Skeletal muscle tissue (tissue), 4 donors: ENCODE measurements around the gene RNASE12. TPM values are rescaled to one million over a fixed set of nuclear protein-coding genes. Genes with fewer than 3 reads are reported as not detected.

Source experiments
- H3K27ac ChIP-seq: one replicate; pipeline ENCODE4 v1.7.0; 2013; ENCODE audit warnings: mild to moderate bottlenecking, low read depth, low read length, inconsistent platforms
- H3K27me3 ChIP-seq, 3 donors: one replicate each; pipeline ENCODE4 v1.7.0; 2013; ENCODE audit warnings: low read length in 3 of 3; ENCODE audit not compliant: control insufficient read depth in 3 of 3, insufficient read depth in 3 of 3
- H3K36me3 ChIP-seq, 3 donors: one replicate each; pipeline ENCODE4 v1.7.0; 2013; ENCODE audit warnings: low read length in 3 of 3; ENCODE audit not compliant: control insufficient read depth in 3 of 3, insufficient read depth in 3 of 3
- H3K4me1 ChIP-seq, 3 donors: one replicate each; pipeline ENCODE4 v1.7.0; 2013; ENCODE audit warnings: low read length in 3 of 3, mild to moderate bottlenecking in 3 of 3; ENCODE audit not compliant: control insufficient read depth in 3 of 3, insufficient read depth in 3 of 3
- H3K4me3 ChIP-seq, 3 donors: one replicate each; pipeline ENCODE4 v1.7.0; 2013; ENCODE audit warnings: low read length in 3 of 3
- H3K9ac ChIP-seq, 3 donors: one replicate each; pipeline ENCODE4 v1.7.0; 2013; ENCODE audit warnings: low read length in 3 of 3, mild to moderate bottlenecking in 3 of 3, moderate library complexity in 2 of 3, low read depth in 1 of 3
- H3K9me3 ChIP-seq, 3 donors: one replicate each; pipeline ENCODE4 v1.7.0; 2013; ENCODE audit warnings: low read length in 3 of 3; ENCODE audit not compliant: control insufficient read depth in 3 of 3
- total RNA-seq: library from RNA; depleted of rRNA; stranded (reverse); fragments of >200 nt; gene quantifications from one replicate; pipeline ENCODE4 v1.2.3, GENCODE V29; 2014
- donor health status: Osteomylitis.

The RNASE12 gene
- total RNA-seq, 1 donor from 2014 or later = not detected

GRCh38 chr14:20564501-20564997 is 26.6 kb downstream of the RNASE12 start:
- Histone ChIP-seq H3K4me1 (no peaks in the 10 kb centered on the region), H3K9me3 (peaks cover 0 to 5% (median 0%) of the 10 kb centered on the region in 3 donors), H3K27me3 (no peaks in the 10 kb centered on the region), H3K4me3 (no peak overlapping the region), H3K36me3 (no peaks in the 10 kb centered on the region), H3K9ac (no peak overlapping the region), H3K27ac (no peak overlapping the region)

DNA sequence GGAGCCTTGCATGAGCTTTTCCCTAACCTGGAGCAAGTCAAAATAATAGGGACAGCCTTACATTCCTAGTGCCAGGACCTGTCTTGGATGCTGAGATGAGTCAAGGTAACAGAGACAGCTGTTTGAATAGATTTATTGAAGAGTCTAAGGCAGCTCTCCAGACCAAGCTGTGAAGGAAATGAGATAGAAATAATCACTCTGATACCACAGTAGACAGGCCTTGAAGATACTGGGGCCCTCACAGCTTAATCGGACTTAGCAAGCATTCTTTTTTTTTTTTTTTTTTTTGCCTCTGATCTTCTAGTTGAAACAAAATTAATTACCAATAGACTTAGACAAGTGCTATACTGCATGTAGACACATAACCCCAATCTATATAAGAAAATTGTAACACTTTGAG is 27.2 kb downstream of the RNASE12 start:
- H3K4me3 ChIP-seq = no peak overlapping the region

GRCh38 chr14:20560961-20561360 is 30.2 kb downstream of the RNASE12 start, which contains the start of gene RNASE9:
Gene RNASE9, minus strand, starts transcription at chr14:20561047.
- H3K4me3 ChIP-seq = no peak within 1 kb of the TSS
- H3K4me1 ChIP-seq = no peaks in the 10 kb centered on the region
- no peak within 1 kb of the TSS for H3K9ac ChIP-seq
- no peak within 1 kb of the TSS for H3K27ac ChIP-seq
- no peaks in the 10 kb centered on the region for H3K27me3 ChIP-seq
- H3K9me3 ChIP-seq = no peaks in the 10 kb centered on the region
- no peaks in the 10 kb centered on the region for H3K36me3 ChIP-seq

More for the DNA sequence above, 27.2 kb downstream of the RNASE12 start:
- H3K27me3 ChIP-seq = no peaks in the 10 kb centered on the region
- no peaks in the 10 kb centered on the region for H3K4me1 ChIP-seq
- H3K27ac ChIP-seq = no peak overlapping the region
- no peaks in the 10 kb centered on the region for H3K9me3 ChIP-seq
- H3K9ac ChIP-seq = no peak overlapping the region
- no peaks in the 10 kb centered on the region for H3K36me3 ChIP-seq

- H3K27ac ChIP-seq = no peak overlapping the region
- no peak overlapping the region for H3K9ac ChIP-seq
- H3K9me3 ChIP-seq = no peaks in the 10 kb centered on the region
- no peaks in the 10 kb centered on the region for H3K36me3 ChIP-seq
- H3K4me1 ChIP-seq = no peaks in the 10 kb centered on the region
- H3K4me3 ChIP-seq = no peak overlapping the region
- no peaks in the 10 kb centered on the region for H3K27me3 ChIP-seq
Observed at GRCh38 chr14:20559461-20559904, 31.7 kb downstream of the RNASE12 start.

GRCh38 chr14:20557212-20557542 is 34.0 kb downstream of the RNASE12 start:
- Histone ChIP-seq H3K36me3 (no peaks in the 10 kb centered on the region), H3K4me1 (no peaks in the 10 kb centered on the region), H3K4me3 (no peak overlapping the region), H3K9ac (no peak overlapping the region), H3K27ac (no peak overlapping the region), H3K9me3 (no peaks in the 10 kb centered on the region), H3K27me3 (no peaks in the 10 kb centered on the region)

GRCh38 chr14:20556500-20557211 is 34.5 kb downstream of the RNASE12 start:
- Histone ChIP-seq H3K4me1 (no peaks in the 10 kb centered on the region), H3K4me3 (no peak overlapping the region), H3K27me3 (no peaks in the 10 kb centered on the region), H3K9ac (no peak overlapping the region), H3K27ac (no peak overlapping the region), H3K9me3 (no peaks in the 10 kb centered on the region), H3K36me3 (no peaks in the 10 kb centered on the region)

GRCh38 chr14:20555845-20556244 is 35.3 kb downstream of the RNASE12 start:
- H3K27me3 ChIP-seq = no peaks in the 10 kb centered on the region
- no peak overlapping the region for H3K27ac ChIP-seq
- no peaks in the 10 kb centered on the region for H3K9me3 ChIP-seq
- no peaks in the 10 kb centered on the region for H3K36me3 ChIP-seq
- H3K4me1 ChIP-seq = no peaks in the 10 kb centered on the region
- H3K4me3 ChIP-seq = no peak overlapping the region
- no peak overlapping the region for H3K9ac ChIP-seq

- no peak overlapping the region for H3K9ac ChIP-seq
- no peak overlapping the region for H3K27ac ChIP-seq
- H3K4me3 ChIP-seq = no peak overlapping the region
- H3K36me3 ChIP-seq = no peaks in the 10 kb centered on the region
- H3K9me3 ChIP-seq = no peaks in the 10 kb centered on the region
- H3K27me3 ChIP-seq = no peaks in the 10 kb centered on the region
- H3K4me1 ChIP-seq = no peaks in the 10 kb centered on the region
Observed at GRCh38 chr14:20553024-20553423, 38.2 kb downstream of the RNASE12 start.

- no peaks in the 10 kb centered on the region for H3K4me1 ChIP-seq
- H3K36me3 ChIP-seq = no peaks in the 10 kb centered on the region
- peaks cover 0 to 4% (median 4%) of the 10 kb centered on the region in 3 donors for H3K27me3 ChIP-seq
- H3K27ac ChIP-seq = no peak overlapping the region
- H3K9ac ChIP-seq = no peak overlapping the region
- no peak overlapping the region for H3K4me3 ChIP-seq
- no peaks in the 10 kb centered on the region for H3K9me3 ChIP-seq
Observed at GRCh38 chr14:20551606-20552005, 39.6 kb downstream of the RNASE12 start.

DNA sequence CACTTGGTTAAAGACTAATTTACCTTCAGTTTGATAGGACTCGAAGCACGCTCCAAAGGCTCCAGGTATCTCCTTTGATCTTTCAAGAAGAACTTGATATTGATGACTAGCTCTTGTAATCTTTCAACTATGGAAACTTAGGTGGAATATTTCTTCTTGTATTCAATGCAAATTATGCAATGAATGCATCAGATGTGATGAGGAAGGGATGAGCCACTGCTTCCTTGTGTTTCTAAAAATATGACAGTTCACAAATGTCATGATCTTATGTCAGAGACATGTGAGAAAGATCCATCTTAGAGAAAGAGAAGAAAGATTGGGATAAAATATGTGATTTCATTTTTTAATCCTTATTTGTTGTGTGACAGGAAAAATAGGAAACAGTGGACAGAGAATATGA is 40.2 kb downstream of the RNASE12 start:
- Histone ChIP-seq H3K4me1 (no peaks in the 10 kb centered on the region), H3K9ac (no peak overlapping the region), H3K27ac (no peak overlapping the region), H3K36me3 (no peaks in the 10 kb centered on the region), H3K27me3 (peaks cover 0 to 4% (median 4%) of the 10 kb centered on the region in 3 donors), H3K4me3 (no peak overlapping the region), H3K9me3 (no peaks in the 10 kb centered on the region)
